GOT3 (cell line): Measurements from ENCODE around the gene PRLH.

Experiments used
- DNase-seq: peaks from one replicate; lab custom pipeline; 2025; ENCODE audit warnings: mixed read lengths; lab: John Stamatoyannopoulos, UW

Gene PRLH

GRCh38 chr2:237565974-237566373, 400 bp upstream of the PRLH start:
- no peak for DNase-seq

GRCh38 chr2:237567276-237568029, 1.1 kb downstream of the PRLH start:
- DNase-seq: no peak

- no peak for DNase-seq
Measured at GRCh38 chr2:237568121-237568660, 1.8 kb downstream of the PRLH start.

GRCh38 chr2:237569041-237569440, 2.7 kb downstream of the PRLH start:
- no peak for DNase-seq

- no peak for DNase-seq
Measured at GRCh38 chr2:237569896-237570295, 3.5 kb downstream of the PRLH start.

GRCh38 chr2:237570776-237571335, 4.5 kb downstream of the PRLH start:
- no peak for DNase-seq

- no peak for DNase-seq
Measured at GRCh38 chr2:237571551-237571950, 5.2 kb downstream of the PRLH start.

- DNase-seq: peak; percentile 52
Measured at GRCh38 chr2:237572021-237572741, 5.8 kb downstream of the PRLH start.

GRCh38 chr2:237572742-237573101, 6.3 kb downstream of the PRLH start:
- DNase-seq: no peak

GRCh38 chr2:237573721-237574415, 7.5 kb downstream of the PRLH start:
- no peak for DNase-seq

GRCh38 chr2:237574467-237574866, 8.1 kb downstream of the PRLH start:
- DNase-seq: no peak

- DNase-seq: no peak
Measured at GRCh38 chr2:237574894-237575868, 8.8 kb downstream of the PRLH start.

- no peak for DNase-seq
Measured at GRCh38 chr2:237575869-237576862, 9.8 kb downstream of the PRLH start.

- DNase-seq: no peak
Measured at GRCh38 chr2:237576974-237577373, 10.6 kb downstream of the PRLH start.

- no peak for DNase-seq
Measured at GRCh38 chr2:237577458-237577857, 11.1 kb downstream of the PRLH start.

- no peak for DNase-seq
Measured at GRCh38 chr2:237577956-237578870, 11.8 kb downstream of the PRLH start.

GRCh38 chr2:237581326-237581725, 15.0 kb downstream of the PRLH start:
- no peak for DNase-seq
